IMR-90 (cell line): ENCODE measurements around the gene PLCL2.

Experiments
- BHLHE40 ChIP-seq: fragments of 150-350 bp; IDR thresholded peaks from 2 replicates; pipeline ENCODE4 v1.6.1; 2016; ENCODE audit warnings: mild to moderate bottlenecking, low read depth, low read length
- CTCF ChIP-seq: conservative IDR thresholded peaks from 2 replicates; pipeline ENCODE4 v1.5.1; 2012; ENCODE audit warnings: mild to moderate bottlenecking, low read depth, low read length, improper control_type of control experiment
- ELK1 ChIP-seq: fragments of 150-350 bp; IDR thresholded peaks from 2 replicates; pipeline ENCODE4 v1.6.1; 2016; ENCODE audit warnings: low read depth, mild to moderate bottlenecking, low read length, moderate library complexity, borderline replicate concordance
- FOS ChIP-seq: fragments of 150-350 bp; IDR thresholded peaks from 2 replicates; pipeline ENCODE4 v1.6.1; 2016; ENCODE audit warnings: low read depth, low read length
- MAFK ChIP-seq: IDR thresholded peaks from 2 replicates; pipeline ENCODE4 v1.6.1; 2012; ENCODE audit warnings: low read depth, low read length, improper control_type of control experiment
- MXI1 ChIP-seq: IDR thresholded peaks from 2 replicates; pipeline ENCODE4 v1.6.1; 2012; ENCODE audit warnings: low read depth, mild to moderate bottlenecking, low read length, moderate library complexity, borderline replicate concordance
- NFE2L2 ChIP-seq: fragments of 150-350 bp; IDR thresholded peaks from 2 replicates; pipeline ENCODE4 v1.6.1; 2016; ENCODE audit warnings: low read depth, mild to moderate bottlenecking, low read length
- POLR2A ChIP-seq: IDR thresholded peaks from 2 replicates; pipeline ENCODE4 v1.6.1; 2012; ENCODE audit warnings: mild to moderate bottlenecking, low read depth, low read length
- RCOR1 ChIP-seq: IDR thresholded peaks from 2 replicates; pipeline ENCODE4 v1.6.1; 2012; ENCODE audit warnings: mild to moderate bottlenecking, low read length, improper control_type of control experiment; ENCODE audit not compliant: insufficient replicate concordance
- RFX5 ChIP-seq: IDR thresholded peaks from 2 replicates; pipeline ENCODE4 v1.8.0; 2012; ENCODE audit warnings: low read depth, mild to moderate bottlenecking, low read length, moderate library complexity
- SMC3 ChIP-seq: fragments of 150-350 bp; IDR thresholded peaks from 2 replicates; pipeline ENCODE4 v1.6.1; 2016; ENCODE audit warnings: low read depth, mild to moderate bottlenecking, antibody characterized with exemption, low read length, moderate library complexity
- USF2 ChIP-seq: fragments of 150-350 bp; IDR thresholded peaks from 2 replicates; pipeline ENCODE4 v1.6.1; 2017; ENCODE audit warnings: mild to moderate bottlenecking, antibody characterized with exemption, low read length, low read depth

GRCh38 chr3:16978234-16978920, 93.6 kb downstream of the PLCL2 start:
- TF ChIP-seq CTCF (no peak), POLR2A (no peak), ELK1 (no peak), NFE2L2 (no peak), SMC3 (no peak), USF2 (no peak), RFX5 (no peak), MAFK (no peak), FOS (no peak), BHLHE40 (no peak), MXI1 (no peak), RCOR1 (no peak)
